Upper lobe of left lung (tissue), 6 donors: ENCODE results near the gene YDJC. TPM values are rescaled to one million over a fixed set of nuclear protein-coding genes. Genes with fewer than 3 reads are reported as not detected.
"Not testable (repeated sequence)": the region's sequence is repeated elsewhere in the genome, so short reads cannot be mapped to it uniquely, and the experiment has no call there.

Experiments
- ATAC-seq, 2 donors: fragments of 200-7000 bp; cut with Tn5 transposase; one replicate each; pipeline ENCODE4 v1.9.1; 2022; ENCODE audit warnings: mild to moderate bottlenecking in 2 of 2, moderate library complexity in 2 of 2; ENCODE audit not compliant: low FRiP score in 2 of 2
- DNase-seq, 2 donors: peaks; one replicate each; pipeline ENCODE4 v3.0.0-alpha.2; 2019 to 2020
- H3K27ac ChIP-seq, 4 donors: fragments of 200-600 bp; sonication (generic); one replicate each; pipeline ENCODE4 v1.5.1; 2016 to 2019
- H3K27me3 ChIP-seq, 4 donors: fragments of 200-600 bp; sonication (generic); one replicate each; pipeline ENCODE4 v1.5.1; 2017 to 2019
- H3K36me3 ChIP-seq, 4 donors: fragments of 200-600 bp; sonication (generic); one replicate each; pipeline ENCODE4 v1.5.1; 2016 to 2019
- H3K4me1 ChIP-seq, 4 donors: fragments of 200-600 bp; sonication (generic); one replicate each; pipeline ENCODE4 v1.5.1; 2018 to 2019
- H3K4me3 ChIP-seq, 4 donors: fragments of 200-600 bp; sonication (generic); one replicate each; pipeline ENCODE4 v1.5.1; 2017 to 2019; ENCODE audit warnings: mild to moderate bottlenecking in 2 of 4, moderate library complexity in 1 of 4
- H3K9me3 ChIP-seq, 4 donors: fragments of 200-600 bp; sonication (generic); one replicate each; pipeline ENCODE4 v1.5.1; 2018 to 2019
- EP300 ChIP-seq, 4 donors: sonication (generic); formaldehyde crosslinking; IDR thresholded peaks; one replicate each; pipeline ENCODE4 v1.5.1; 2017; ENCODE audit warnings: antibody characterized with exemption in 4 of 4, control low read depth in 2 of 4
- POLR2A ChIP-seq, 4 donors: fragments of 450-650 bp; IDR thresholded peaks; one replicate each; pipeline ENCODE4 v1.5.1; 2016 to 2017; ENCODE audit warnings: antibody characterized with exemption in 4 of 4, mild to moderate bottlenecking in 2 of 4
- POLR2AphosphoS5 ChIP-seq, 2 donors: sonication (generic); formaldehyde crosslinking; IDR thresholded peaks; one replicate each; pipeline ENCODE4 v1.5.1; 2017; ENCODE audit warnings: antibody characterized with exemption in 2 of 2
- WGBS, 2 donors: methylation state at CpG; one replicate each; pipeline ENCODE4 v1.1.5; 2017 to 2018; 5-methylcytosine and 5-hydroxymethylcytosine counted together
- total RNA-seq, 6 donors: library from RNA; depleted of rRNA in 4 of 6; stranded (reverse); fragments of >200 nt in 4 of 6; gene quantifications; one replicate each; pipeline versions ENCODE4 v1.1.0 to v1.2.1, GENCODE V29; 2016 to 2021
- TF ChIP-seq, protein P1 (sequence below), 6 experiments: fragments of 450-650 bp in 4 of 6; fragments of 200-600 bp in 2 of 6; sonication (generic) in 2 of 6; IDR thresholded peaks; one replicate each; pipeline ENCODE4 v1.5.1; 2016 to 2019; ENCODE audit warnings: antibody characterized with exemption in 6 of 6
- donor health status: DM: no; HTN: no; CAD: no; lungs with moderate emphysema.
- donor health status: DM: no; HTN: yes; CAD: no; lungs with severe emphysema.

YDJC gene
- total RNA-seq, 6 donors from 2014 or later = 22.2 to 47.4 (median 28.3) TPM

DNA sequence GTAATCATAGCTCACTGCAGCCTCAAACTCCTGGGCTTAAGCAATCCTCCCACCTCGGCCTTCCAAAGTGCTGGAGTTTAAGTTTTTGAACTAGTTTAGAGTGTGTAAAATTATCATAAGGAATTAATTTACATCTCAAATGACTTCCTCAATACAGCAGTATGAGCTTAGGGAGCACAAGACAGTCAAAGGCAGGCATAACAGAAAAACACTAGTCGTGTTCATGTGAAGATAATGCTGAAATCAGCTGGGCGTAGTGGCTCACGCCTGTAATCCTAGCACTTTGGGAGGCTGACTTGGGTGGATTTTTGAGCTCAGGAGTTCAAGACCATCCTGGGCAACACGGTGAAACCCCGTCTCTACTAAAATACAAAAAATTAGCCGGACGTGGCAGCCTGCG lies 25.8 kb downstream of the YDJC start:
- Histone ChIP-seq H3K4me1 (peaks cover 1 to 17% (median 5%) of the 10 kb centered on the region in 4 donors), H3K36me3 (no peaks in the 10 kb centered on the region), H3K27me3 (no peaks in the 10 kb centered on the region), H3K4me3 (no peak overlapping the region), H3K27ac (no peak overlapping the region), H3K9me3 (no peaks in the 10 kb centered on the region)
- WGBS, 2 donors = 93 to 95% methylated on average over 9 of the region's 9 CpGs
- TF ChIP-seq EP300 (IDR thresholded peaks at IDR 0.05) = no peak
- no peak for TF ChIP-seq POLR2AphosphoS5 (IDR thresholded peaks at IDR 0.05)
- ATAC-seq (no peak), DNase-seq (no peak)

- no peak for TF ChIP-seq POLR2A (IDR thresholded peaks at IDR 0.05)
- no peak for TF ChIP-seq POLR2AphosphoS5 (IDR thresholded peaks at IDR 0.05)
- no peak for TF ChIP-seq EP300 (IDR thresholded peaks at IDR 0.05)
- TF ChIP-seq, protein P1, sequence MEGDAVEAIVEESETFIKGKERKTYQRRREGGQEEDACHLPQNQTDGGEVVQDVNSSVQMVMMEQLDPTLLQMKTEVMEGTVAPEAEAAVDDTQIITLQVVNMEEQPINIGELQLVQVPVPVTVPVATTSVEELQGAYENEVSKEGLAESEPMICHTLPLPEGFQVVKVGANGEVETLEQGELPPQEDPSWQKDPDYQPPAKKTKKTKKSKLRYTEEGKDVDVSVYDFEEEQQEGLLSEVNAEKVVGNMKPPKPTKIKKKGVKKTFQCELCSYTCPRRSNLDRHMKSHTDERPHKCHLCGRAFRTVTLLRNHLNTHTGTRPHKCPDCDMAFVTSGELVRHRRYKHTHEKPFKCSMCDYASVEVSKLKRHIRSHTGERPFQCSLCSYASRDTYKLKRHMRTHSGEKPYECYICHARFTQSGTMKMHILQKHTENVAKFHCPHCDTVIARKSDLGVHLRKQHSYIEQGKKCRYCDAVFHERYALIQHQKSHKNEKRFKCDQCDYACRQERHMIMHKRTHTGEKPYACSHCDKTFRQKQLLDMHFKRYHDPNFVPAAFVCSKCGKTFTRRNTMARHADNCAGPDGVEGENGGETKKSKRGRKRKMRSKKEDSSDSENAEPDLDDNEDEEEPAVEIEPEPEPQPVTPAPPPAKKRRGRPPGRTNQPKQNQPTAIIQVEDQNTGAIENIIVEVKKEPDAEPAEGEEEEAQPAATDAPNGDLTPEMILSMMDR (IDR thresholded peaks at IDR 0.05) = no peak
- no peak overlapping the region for H3K27ac ChIP-seq
- peaks cover 3 to 17% (median 6%) of the 10 kb centered on the region in 4 donors for H3K4me1 ChIP-seq
- H3K4me3 ChIP-seq = no peak overlapping the region
- H3K36me3 ChIP-seq = no peaks in the 10 kb centered on the region
- no peaks in the 10 kb centered on the region for H3K9me3 ChIP-seq
- WGBS, 2 donors = 93 to 94% methylated on average over 6 of the region's 6 CpGs
- DNase-seq (no peak), ATAC-seq (no peak)
- no peaks in the 10 kb centered on the region for H3K27me3 ChIP-seq
These were observed 27.2 kb downstream of the YDJC start for GRCh38 chr22:21602579-21602978.

- TF ChIP-seq, protein P1 (IDR thresholded peaks at IDR 0.05) = no peak
- TF ChIP-seq EP300 (IDR thresholded peaks at IDR 0.05) = no peak
- no peak for TF ChIP-seq POLR2A (IDR thresholded peaks at IDR 0.05)
- TF ChIP-seq POLR2AphosphoS5 (IDR thresholded peaks at IDR 0.05) = no peak
- WGBS, 2 donors = 85% methylated on average over 6 of the region's 6 CpGs
- peaks cover 6 to 29% (median 18%) of the 10 kb centered on the region in 4 donors for H3K36me3 ChIP-seq
These were observed 30.5 kb downstream of the YDJC start for GRCh38 chr22:21599053-21599893.

GRCh38 chr22:21598302-21598701 lies 31.5 kb downstream of the YDJC start:
- peaks cover 0 to 7% (median 2%) of the 10 kb centered on the region in 4 donors for H3K4me1 ChIP-seq
- no peak for ATAC-seq
- no peak overlapping the region for H3K4me3 ChIP-seq
- TF ChIP-seq, protein P1 (IDR thresholded peaks at IDR 0.05) = no peak
- TF ChIP-seq POLR2A (IDR thresholded peaks at IDR 0.05) (no peak), POLR2AphosphoS5 (IDR thresholded peaks at IDR 0.05) (no peak), EP300 (IDR thresholded peaks at IDR 0.05) (no peak)
- DNase-seq = no peak
- H3K9me3 ChIP-seq = no peaks in the 10 kb centered on the region
- no peak overlapping the region for H3K27ac ChIP-seq
- H3K27me3 ChIP-seq = no peaks in the 10 kb centered on the region
- 87 to 90% methylated on average over 3 of the region's 3 CpGs for WGBS, 2 donors
- peaks cover 11 to 39% (median 27%) of the 10 kb centered on the region in 4 donors for H3K36me3 ChIP-seq

More at GRCh38 chr22:21599053-21599893, 30.5 kb downstream of the YDJC start:
- H3K27ac ChIP-seq = no peak overlapping the region
- H3K27me3 ChIP-seq = no peaks in the 10 kb centered on the region
- H3K9me3 ChIP-seq = no peaks in the 10 kb centered on the region
- ATAC-seq = no peak
- H3K4me1 ChIP-seq = peaks cover 0 to 6% (median 2%) of the 10 kb centered on the region in 4 donors
- H3K4me3 ChIP-seq = no peak overlapping the region
- no peak for DNase-seq

DNA sequence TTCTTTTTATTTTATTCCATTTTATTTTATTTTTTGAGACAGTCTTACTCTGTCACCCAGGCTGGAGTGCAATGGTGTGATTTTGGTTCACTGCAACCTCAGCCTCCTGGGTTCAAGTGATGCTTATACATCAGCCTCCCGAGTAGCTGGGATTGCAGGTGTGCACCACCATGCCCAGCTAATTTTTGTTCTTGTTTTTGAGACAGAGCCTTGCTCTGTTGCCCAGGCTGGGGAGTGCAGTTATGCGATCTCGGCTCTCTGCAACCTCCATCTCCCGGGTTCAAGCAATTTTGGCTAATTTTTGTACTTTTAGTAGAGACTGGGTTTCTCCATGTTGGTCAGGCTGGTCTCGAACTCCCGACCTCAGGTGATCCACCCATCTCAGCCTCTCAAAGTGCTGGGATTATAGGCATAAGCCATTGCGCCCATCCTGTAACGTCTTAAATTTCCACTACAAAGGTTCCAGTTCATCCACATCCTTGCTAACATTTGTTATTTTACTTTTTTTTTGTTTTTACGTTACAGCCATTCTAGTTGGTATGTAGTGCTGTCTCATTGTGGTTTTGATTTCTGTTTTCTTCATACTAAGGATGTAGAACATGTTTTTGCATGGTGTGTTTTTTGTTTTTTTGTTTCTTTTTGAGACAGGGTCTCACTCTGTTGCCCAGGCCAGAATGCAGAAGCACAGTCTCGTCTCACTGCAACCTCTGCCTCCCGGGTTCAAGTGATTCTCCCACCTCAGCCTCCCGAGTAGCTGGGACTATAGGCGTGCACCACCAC lies 33.3 kb downstream of the YDJC start:
- ATAC-seq, H3K9me3 ChIP-seq, H3K27me3 ChIP-seq, DNase-seq, H3K4me3 ChIP-seq, H3K27ac ChIP-seq: not testable (repeated sequence)
- Histone ChIP-seq H3K4me1 (peaks cover 7 to 17% (median 10%) of the 10 kb centered on the region in 4 donors), H3K36me3 (peaks cover 17 to 43% (median 34%) of the 10 kb centered on the region in 4 donors)
- WGBS, 2 donors = 91 to 95% methylated on average over 13 of the region's 13 CpGs
